Right lung (tissue), 5 donors: Measurements from ENCODE around the gene ITSN1. TPM values are rescaled to one million over a fixed set of nuclear protein-coding genes. Genes with fewer than 3 reads are reported as not detected.
"Not testable (repeated sequence)": the region's sequence is repeated elsewhere in the genome, so short reads cannot be mapped to it uniquely, and the experiment has no call there.

Source experiments
- DNase-seq, 2 donors: peaks; one replicate each; pipeline ENCODE4 v3.0.0-alpha.2; 2013
- polyA plus RNA-seq, 5 donors: library from polyadenylated mRNA; unstranded; fragments of 120-200 nt; gene quantifications; one replicate each; pipeline versions ENCODE4 v1.2.1 to v1.2.3, GENCODE V29; 2013; ENCODE audit warnings: inconsistent platforms in 1 of 5, low replicate concordance in 1 of 5; ENCODE audit not compliant: insufficient read length in 5 of 5, insufficient read depth in 1 of 5

ITSN1 gene
- polyA plus RNA-seq, 5 donors: 39.1 to 57.2 (median 48.7) TPM

GRCh38 chr21:33767960-33768359, 125.7 kb downstream of the ITSN1 start:
- DNase-seq: no peak

GRCh38 chr21:33769057-33769456, 126.8 kb downstream of the ITSN1 start:
- no peak for DNase-seq

GRCh38 chr21:33770542-33770941, 128.2 kb downstream of the ITSN1 start:
- no peak for DNase-seq

- no peak for DNase-seq
These were observed 129.7 kb downstream of the ITSN1 start for GRCh38 chr21:33771976-33772375.

GRCh38 chr21:33774551-33774950, 132.2 kb downstream of the ITSN1 start:
- DNase-seq: no peak

GRCh38 chr21:33775100-33775828, 133.0 kb downstream of the ITSN1 start:
- no peak for DNase-seq

GRCh38 chr21:33780631-33781030, 138.3 kb downstream of the ITSN1 start:
- DNase-seq: no peak

- no peak for DNase-seq
These were observed 138.8 kb downstream of the ITSN1 start for GRCh38 chr21:33781121-33781520.

- DNase-seq: no peak
These were observed 141.1 kb downstream of the ITSN1 start for GRCh38 chr21:33783187-33783979.

- no peak for DNase-seq
These were observed 145.1 kb downstream of the ITSN1 start for GRCh38 chr21:33787431-33787830.

- DNase-seq: not testable (repeated sequence)
These were observed 146.1 kb downstream of the ITSN1 start for GRCh38 chr21:33788438-33788837.

GRCh38 chr21:33789697-33790096, 147.4 kb downstream of the ITSN1 start:
- no peak for DNase-seq

GRCh38 chr21:33791073-33791472, 148.8 kb downstream of the ITSN1 start:
- DNase-seq: no peak

- DNase-seq: no peak
These were observed 152.3 kb downstream of the ITSN1 start for GRCh38 chr21:33794596-33794995.

GRCh38 chr21:33797565-33797964, 155.3 kb downstream of the ITSN1 start:
- no peak for DNase-seq

- DNase-seq: no peak
These were observed 157.2 kb downstream of the ITSN1 start for GRCh38 chr21:33799378-33800090.

- no peak for DNase-seq
These were observed 158.6 kb downstream of the ITSN1 start for GRCh38 chr21:33800753-33801423.

- DNase-seq: no peak
These were observed 159.4 kb downstream of the ITSN1 start for GRCh38 chr21:33801424-33802405.

- no peak for DNase-seq
These were observed 160.2 kb downstream of the ITSN1 start for GRCh38 chr21:33802481-33802880.

GRCh38 chr21:33808715-33809367, 166.5 kb downstream of the ITSN1 start:
- no peak for DNase-seq
